DMS53 treated with DMSO at 0.1 percent for 48 hours (cell line): ENCODE measurements around the gene FANCE.
A peak's percentile ranks its signal among the peaks of the same experiment; 100 is the strongest.
"Not testable (repeated sequence)": the region's sequence is repeated elsewhere in the genome, so short reads cannot be mapped to it uniquely, and the experiment has no call there.

Experiments used
- DNase-seq: peaks from one replicate; lab custom pipeline; 2025; ENCODE audit not compliant: unreplicated experiment; lab: John Stamatoyannopoulos, UW

Gene FANCE

DNA sequence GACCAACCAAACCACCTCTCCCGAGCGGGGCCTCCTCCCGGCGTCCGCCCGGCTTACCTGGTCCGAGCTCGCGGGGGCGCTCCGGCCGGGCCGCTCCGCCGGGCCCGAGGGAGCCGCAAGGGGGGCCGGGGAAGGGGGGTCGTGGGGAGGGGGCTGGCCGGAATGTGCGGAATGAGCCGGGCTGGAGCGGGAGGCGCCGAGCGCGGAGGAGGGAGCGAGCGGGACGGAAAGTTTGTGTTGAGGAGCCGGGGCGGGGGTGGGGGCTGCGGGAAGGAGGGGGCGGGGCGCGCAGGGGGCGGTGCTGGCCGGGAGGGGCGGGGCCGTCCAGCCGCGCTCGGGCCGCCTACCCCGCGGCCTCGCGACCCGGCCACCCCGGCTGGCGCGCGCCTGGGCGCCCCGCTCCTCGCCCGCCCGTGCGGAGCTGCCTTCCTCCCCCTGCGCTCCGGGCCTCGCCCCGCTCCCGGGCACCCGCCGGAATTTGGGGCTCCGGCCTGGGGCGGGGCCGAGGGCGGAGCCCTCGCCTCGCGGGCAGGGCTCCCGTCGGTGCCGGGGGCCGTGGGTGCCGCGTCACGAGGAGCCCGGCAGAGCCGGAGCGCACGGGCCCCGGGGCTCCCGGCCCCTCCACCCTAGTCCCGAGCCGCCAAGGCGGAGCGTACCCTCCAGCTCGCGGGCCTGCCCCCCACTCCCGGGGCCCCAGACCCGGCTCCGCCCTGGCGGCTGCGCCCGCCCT is 44.9 kb downstream of the FANCE start, which contains the start of gene TEAD3:
Gene TEAD3, minus strand, starts transcription at position 239 of the 730 bp plus-strand sequence.
- DNase-seq = no peak

DNA sequence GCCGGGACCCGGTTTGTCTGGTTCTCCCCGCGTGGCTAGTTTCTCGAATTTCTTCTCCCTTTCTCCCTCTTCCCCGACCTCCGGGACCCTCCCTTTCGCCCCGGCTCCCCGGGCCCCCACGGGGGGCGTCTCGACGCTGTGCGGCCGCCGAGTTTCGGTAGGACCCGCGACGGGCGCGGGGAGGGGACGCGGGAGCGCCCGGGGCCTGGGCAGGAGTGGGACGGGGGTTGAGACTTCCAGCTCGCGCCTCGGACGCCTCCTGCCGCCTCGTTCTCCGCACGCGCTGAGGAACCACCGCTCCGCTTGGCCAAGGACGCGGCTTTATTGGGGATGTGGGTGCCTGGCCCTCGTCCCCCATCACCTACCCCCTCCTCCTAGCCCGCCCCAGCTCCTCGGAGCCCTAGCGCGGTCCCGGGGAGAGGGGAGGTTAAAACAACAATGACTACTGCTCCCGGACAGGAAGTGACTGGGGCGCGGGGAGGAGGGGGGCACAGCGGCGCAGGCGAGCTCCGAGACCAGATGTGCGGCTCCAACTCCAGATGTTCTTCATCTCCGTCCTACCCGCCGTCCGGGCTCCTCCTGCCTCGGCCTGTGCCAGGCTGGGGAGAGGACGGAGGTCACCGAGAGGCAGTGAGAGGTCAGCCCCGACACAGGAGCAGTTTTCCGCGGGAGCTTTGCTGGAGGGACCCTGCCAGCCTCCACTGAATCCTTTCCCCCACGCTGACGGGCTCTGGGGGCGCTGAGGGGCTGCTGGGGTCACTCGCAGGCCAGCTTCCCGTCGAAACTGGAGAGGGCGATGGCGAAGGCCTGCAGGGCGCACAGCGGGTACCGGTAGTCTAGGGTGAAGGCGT is 45.7 kb downstream of the FANCE start:
- DNase-seq = no peak

DNA sequence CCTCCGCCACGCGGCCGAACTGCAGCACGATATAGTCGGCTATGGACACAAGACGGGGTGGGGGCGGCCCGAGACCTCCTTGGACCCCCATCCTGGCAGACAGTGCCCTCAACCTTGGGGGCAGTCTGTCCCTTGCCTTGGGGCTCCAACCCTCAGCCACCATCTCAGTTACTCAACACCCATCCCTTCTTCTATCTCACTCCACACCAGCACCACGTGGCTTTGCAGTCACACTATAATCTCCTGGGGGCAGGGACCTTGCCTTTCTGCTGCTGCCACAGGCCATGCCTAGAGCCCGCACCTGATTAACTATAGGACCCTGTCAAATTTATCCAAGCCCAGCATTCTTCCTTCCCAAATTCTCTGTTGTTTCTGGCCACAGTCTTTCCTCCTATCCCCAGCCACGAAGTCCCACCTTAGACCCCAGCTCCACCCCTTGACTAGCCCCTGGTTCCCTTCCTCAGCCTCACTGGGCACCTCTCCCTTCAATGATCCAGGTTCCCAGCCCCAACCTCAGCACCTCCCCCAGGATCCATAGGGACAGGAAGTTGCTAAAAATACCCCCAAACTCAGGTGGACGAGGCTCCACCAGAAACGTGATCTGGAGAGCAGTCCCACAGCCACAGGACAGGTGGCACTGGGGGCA is 46.4 kb downstream of the FANCE start:
- DNase-seq = no peak

DNA sequence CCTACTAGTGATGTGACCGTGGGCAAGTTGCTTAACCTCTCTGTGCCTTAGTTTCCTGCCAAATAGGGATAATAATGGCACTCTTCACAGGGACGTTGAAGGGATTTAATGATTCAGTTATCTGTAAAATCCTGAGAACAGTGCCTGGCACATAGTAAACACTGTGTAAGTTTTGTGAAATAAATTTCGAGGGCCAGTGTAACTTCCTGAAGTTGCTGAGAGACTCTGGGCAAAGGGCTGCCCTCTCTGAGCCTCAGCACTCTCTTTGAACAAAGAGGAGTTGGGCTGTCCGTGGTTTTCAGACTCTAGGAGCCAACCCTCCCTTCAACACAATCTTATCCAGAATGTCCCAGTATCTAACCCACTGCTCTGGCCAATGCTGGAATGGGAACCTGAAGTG is 47.2 kb downstream of the FANCE start:
- no peak for DNase-seq

DNA sequence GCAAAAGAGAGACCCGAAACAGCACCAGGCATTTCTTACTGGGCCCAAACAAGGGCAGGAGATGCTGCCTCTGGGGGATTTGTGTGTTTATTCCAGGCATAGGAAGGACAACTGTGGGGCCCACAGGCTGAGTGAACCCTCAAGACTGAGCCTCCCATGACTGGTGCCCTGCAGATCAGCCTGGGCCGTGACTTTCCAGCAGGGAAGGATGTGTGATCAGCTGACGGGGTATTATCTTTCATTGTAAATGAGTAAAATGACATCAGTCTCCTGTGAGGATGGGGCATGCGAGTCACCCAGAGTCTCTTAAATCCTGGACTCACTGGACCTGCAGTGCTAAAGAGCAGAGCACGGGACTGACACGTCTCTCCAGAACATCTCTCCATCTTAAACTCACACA is 48.6 kb downstream of the FANCE start:
- peak; percentile 64 for DNase-seq

DNA sequence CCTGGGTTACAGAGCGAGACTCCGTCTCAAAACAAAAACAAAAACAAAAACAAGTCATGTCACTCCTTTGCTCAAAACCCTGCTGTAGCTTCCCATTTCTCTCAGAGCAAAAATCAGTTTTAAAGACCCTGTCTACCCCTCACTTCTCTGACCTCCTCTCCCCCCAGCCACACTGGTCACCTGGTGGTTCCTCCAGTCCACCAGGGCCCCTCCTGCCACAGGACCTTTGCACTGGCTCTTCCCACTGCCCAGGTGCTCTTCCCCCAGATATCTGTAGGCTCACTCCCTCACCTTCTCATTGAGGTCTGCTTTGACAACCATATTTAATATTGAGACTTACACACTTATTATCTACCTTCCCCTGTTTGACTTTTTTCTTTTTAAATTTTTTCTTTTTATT is 49.6 kb downstream of the FANCE start:
- no peak for DNase-seq

DNA sequence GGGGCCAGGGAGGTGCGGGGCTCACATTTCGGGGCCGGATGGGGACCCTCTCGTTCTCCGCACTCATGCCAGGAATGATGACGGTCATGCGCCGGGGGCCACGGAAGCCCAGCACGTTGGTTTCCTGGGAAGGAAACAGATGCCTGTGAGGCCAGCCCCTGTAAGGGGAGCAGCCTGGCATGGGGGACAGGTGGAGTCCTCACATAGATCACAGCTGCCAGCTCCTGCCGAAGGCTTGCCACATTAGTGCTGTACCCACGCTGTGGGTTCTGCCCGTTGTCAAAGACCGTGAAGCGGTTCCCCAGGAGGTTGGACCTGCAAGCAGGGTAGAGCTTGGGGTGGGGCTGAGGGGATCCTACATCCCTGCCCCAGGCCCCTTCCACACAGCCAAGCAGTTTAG is 51.4 kb downstream of the FANCE start:
- DNase-seq = no peak

DNA sequence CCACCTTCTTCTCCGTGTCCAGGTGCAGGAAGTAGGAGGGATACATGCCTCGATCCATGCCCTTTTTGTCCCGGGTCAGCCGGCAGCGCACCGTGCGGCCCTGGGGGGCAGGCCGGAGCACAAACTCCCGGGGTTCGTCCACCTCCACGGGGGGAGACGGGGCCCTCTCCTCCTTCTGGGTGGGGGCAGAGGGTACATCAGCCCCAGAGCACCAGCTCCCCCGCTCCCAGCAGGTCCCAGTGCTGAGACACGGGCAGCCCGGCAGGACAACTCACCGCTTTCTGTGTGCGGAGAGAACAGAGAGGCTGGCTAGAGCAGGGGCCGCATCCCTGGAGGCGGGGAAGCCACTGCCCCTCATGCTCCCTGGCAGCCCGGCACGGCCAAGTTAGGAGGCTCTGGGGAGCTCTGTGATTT is 53.9 kb downstream of the FANCE start:
- no peak for DNase-seq

DNA sequence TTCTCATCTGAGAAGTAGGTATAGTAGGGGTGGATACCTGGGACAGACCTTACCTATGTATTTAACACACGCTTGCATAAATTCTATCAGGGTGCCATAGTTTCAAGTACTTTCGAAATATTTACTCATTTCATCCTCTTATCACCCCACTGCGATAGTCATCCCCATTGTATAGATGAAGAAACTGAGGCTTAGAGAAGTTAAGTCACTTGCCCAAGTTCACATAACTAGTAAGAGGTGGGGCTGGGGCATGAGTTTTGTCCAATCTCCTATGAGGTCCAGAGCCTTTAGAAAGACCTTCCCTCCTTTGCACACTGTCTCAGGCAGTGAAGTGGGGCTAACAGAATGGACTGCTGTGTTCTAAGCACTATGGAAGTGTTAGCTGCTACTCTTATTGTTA is 54.4 kb downstream of the FANCE start:
- no peak for DNase-seq

DNA sequence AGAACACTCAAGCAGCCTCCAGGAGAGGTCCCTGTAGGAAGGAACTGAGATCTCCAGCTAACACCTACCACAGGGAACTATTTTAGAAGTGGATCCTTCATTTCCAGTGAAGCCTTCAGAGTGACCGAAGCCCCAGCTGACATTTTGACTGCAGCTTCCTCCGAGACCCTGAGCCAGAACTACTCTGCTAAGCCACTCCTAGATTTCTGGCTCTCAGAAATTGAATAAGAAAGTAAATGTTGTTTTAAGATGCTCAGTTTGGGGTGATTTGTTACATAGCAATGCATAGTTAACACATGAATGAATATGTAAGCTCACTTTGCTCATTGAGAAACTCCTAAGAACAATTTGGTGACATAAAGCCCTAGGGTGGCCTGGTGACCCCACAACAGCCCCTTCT is 55.1 kb downstream of the FANCE start:
- DNase-seq = no peak

DNA sequence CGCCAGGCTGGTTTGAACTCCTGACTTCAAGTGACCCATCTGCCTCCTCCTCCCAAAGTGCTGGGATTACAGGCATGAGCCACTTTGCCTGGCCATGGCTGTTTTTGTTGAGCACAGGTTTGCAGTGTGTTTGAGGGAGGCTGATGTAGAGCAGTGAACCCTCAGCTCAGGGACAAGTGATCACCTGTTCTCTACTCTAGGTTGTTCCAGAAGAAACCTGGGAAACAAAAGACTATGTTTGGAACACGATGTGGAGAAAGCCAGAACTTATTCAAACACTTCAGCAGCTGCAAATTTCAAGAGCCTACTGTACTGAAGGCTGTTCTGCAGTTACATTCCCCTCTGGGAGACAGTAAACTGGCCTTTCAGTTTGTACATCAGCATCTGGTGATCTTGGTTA is 55.9 kb downstream of the FANCE start:
- DNase-seq = no peak

DNA sequence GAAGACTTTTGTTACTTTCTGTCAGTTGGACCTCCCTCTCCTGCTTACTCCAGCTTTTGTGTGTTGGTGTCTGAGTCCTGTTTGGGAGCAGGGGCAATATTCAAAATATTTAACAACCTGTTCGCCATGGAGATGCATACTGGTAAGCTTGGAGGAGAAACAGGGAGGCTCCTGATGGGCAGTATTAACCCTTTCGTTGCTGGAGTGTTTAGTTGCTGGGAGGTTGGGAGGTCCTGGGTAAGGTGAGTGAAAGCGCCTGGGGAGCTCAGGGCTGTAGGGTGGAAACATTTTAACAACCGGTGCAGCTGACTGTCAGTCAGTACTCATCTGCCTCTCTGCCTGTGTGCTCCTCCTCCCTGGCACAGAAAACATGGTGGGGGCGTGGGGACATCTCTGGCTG is 56.4 kb downstream of the FANCE start:
- DNase-seq = no peak

DNA sequence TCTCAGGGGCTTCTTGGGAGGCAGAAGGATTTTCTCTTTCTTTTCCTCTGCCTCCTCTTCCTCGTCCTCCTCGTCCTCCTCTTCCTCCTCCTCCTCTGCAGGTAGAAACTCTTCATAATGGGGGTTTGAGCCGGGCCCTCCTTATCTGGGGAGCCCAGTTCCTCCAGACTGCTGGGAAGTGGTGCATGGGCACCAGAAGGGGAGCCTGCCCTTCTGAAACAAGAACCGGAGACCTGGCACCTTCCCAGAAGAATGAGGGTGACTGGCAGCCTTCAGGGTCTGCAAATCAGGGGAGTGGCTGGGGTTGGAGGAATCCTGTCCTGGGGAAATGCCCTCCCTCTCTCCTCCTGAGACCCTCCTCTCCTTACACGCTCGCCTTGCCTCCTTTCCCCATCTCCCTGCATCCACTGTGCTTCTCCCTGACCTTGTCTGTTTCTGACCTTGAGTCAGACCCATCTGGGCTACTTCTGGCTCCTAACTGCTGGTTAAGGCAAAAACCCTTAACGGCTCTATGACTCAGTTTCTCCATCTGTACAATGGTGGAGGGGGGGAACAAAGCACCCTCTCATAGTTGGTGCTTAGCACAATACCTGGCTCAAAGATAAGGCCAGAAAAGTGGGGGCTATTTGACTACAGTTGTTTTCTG is 58.9 kb downstream of the FANCE start:
- DNase-seq = no peak

DNA sequence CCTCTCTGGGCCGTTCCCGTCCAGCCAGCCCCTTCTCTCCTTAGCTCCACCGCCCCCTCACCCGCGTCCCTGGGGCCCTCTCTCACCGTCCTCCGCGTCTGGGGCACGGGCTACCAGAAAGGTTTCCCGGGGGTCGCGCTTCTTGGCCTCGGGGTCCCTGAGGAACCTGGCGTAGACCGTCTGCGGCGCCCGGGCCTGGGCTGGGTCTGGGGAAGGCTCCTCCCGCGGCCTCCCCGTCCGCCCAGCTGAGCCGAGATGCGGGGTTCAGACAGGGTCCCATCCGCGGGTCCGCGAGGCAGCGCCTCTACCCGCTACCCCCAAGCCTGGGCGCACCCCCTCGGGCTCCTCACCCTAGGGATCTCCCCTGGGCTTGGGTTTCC is 59.4 kb downstream of the FANCE start:
- no peak for DNase-seq

DNA sequence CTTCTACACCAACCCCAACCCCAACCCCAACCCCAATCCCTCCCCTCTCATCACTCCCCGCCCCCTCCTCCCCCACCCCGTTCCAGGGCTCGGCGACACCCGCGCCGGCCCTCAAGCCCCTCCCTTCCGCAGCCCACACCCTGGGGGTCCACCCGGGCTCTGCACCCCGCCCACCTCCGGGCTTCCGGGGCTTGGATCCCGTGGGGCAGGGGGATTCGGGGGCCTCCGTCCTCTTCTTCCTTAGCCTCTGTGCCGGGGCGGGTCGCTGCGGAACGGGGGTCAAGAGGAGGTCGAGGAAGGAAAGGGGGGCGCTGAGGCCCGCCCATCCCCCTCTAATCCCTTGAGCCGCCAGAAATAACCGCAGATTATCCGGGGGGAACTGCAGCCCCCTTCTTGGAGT is 59.9 kb downstream of the FANCE start:
- no peak for DNase-seq

DNA sequence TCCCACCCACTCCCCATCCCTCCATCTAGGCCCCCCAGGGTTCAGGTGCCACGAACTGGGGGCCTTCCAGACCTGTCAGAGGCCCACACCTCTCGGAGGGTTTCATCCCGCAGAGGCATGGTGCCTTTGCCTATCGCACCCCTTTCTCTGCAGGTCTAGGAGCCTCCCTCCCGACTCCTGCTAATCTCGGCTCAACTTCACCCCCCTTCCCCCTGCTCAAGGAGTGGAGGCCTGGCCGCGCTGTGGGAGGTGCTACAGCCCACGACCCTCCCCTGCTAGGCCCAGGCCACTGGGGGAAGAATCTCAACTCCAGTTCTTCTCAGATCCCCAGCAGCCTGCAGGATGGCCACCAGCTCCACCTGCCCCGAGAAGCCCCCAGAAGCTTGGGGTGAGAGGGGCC is 60.6 kb downstream of the FANCE start, which contains the start of gene TULP1:
Gene TULP1, minus strand, starts transcription at position 157 of the 400 bp plus-strand sequence. Its CDS starts 38 bp downstream, at position 119.
- no peak for DNase-seq

DNA sequence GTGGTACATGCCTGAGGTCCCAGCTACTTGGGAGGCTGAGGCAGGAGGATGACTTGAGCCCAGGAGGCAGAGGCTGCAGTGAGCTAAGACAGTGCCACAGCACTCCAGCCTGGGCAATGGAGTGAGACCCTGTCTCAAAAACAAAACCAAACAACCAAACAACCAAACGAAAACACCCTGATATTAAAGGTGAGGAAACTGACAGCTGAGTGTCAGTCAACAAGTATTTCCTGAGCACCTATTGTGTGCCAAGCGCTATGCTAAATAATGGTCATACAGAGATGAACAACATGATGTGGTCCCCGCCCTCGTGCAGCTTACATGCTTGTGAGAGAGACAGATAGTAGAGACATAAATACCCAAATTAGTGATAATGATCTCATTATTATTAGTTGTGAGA is 62.4 kb downstream of the FANCE start:
- no peak for DNase-seq

DNA sequence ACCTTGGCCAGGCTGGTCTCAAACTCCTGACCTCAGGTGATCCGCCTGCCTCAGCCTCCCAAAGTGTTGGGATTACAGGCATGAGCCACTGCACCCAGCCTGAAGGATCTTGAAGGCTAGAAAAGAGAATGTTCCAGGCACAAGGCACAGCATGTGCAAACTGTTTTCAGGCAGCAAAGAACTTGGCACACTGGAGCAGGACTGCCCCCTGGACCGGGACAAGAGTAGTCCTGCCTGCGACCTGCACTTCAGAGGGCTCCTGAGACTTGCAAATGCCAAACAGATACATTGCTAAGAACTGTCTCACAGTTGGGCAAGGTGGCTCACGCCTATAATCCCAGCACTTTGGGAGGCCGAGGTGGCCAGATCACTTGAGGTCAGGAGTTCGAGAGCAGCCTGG is 63.8 kb downstream of the FANCE start:
- not testable (repeated sequence) for DNase-seq
